SW480 (cell line): ENCODE results near the gene RPS6KA2.

Experiments
- DNase-seq: peaks from one replicate; pipeline ENCODE4 v3.0.0-alpha.2; 2016; ENCODE audit warnings: low spot score

Gene RPS6KA2

GRCh38 chr6:166444446-166444845, 182.6 kb downstream of the RPS6KA2 start:
- no peak for DNase-seq

GRCh38 chr6:166443166-166443565, 183.9 kb downstream of the RPS6KA2 start:
- no peak for DNase-seq

- no peak for DNase-seq
These were observed 184.8 kb downstream of the RPS6KA2 start for GRCh38 chr6:166442131-166442685.

- no peak for DNase-seq
These were observed 185.5 kb downstream of the RPS6KA2 start for GRCh38 chr6:166441325-166442078.

- DNase-seq: no peak
These were observed 186.3 kb downstream of the RPS6KA2 start for GRCh38 chr6:166440729-166441128.

- no peak for DNase-seq
These were observed 186.9 kb downstream of the RPS6KA2 start for GRCh38 chr6:166440106-166440505.

- DNase-seq: no peak
These were observed 187.5 kb downstream of the RPS6KA2 start for GRCh38 chr6:166439366-166440091.

GRCh38 chr6:166438211-166438861, 188.7 kb downstream of the RPS6KA2 start:
- DNase-seq: no peak

- DNase-seq: no peak
These were observed 189.4 kb downstream of the RPS6KA2 start for GRCh38 chr6:166437661-166438060.

- DNase-seq: no peak
These were observed 190.6 kb downstream of the RPS6KA2 start for GRCh38 chr6:166436195-166437139.

GRCh38 chr6:166435574-166435973, 191.5 kb downstream of the RPS6KA2 start:
- DNase-seq: no peak

GRCh38 chr6:166434336-166434735, 192.7 kb downstream of the RPS6KA2 start:
- no peak for DNase-seq

GRCh38 chr6:166433096-166433495, 194.0 kb downstream of the RPS6KA2 start:
- no peak for DNase-seq

GRCh38 chr6:166430269-166430668, 196.8 kb downstream of the RPS6KA2 start:
- DNase-seq: no peak

- no peak for DNase-seq
These were observed 202.6 kb downstream of the RPS6KA2 start for GRCh38 chr6:166424431-166424830.

- DNase-seq: no peak
These were observed 203.3 kb downstream of the RPS6KA2 start for GRCh38 chr6:166423781-166424180.

- DNase-seq: no peak
These were observed 203.9 kb downstream of the RPS6KA2 start for GRCh38 chr6:166423051-166423745.

GRCh38 chr6:166422201-166422940, 204.7 kb downstream of the RPS6KA2 start:
- no peak for DNase-seq

- no peak for DNase-seq
These were observed 206.7 kb downstream of the RPS6KA2 start for GRCh38 chr6:166420351-166420750.

- no peak for DNase-seq
These were observed 207.3 kb downstream of the RPS6KA2 start for GRCh38 chr6:166419717-166420116.
